Mesothelial cell of epicardium (in vitro differentiated cells): ENCODE measurements around the gene KIAA1328. TPM values are rescaled to one million over a fixed set of nuclear protein-coding genes. Genes with fewer than 3 reads are reported as not detected.
"Not testable (repeated sequence)": the region's sequence is repeated elsewhere in the genome, so short reads cannot be mapped to it uniquely, and the experiment has no call there.

Source experiments
- DNase-seq, 2 experiments: peaks; one replicate each; pipeline ENCODE4 v3.0.0; 2021; ENCODE audit warnings: low spot score in 2 of 2; ENCODE audit not compliant: unreplicated experiment in 2 of 2
- H3K27ac Mint-ChIP-seq: 2 replicates; pipeline ENCODE4 v1.8.0; 2021; ENCODE audit warnings: mixed read lengths
- H3K27me3 Mint-ChIP-seq: 2 replicates; pipeline ENCODE4 v1.8.0; 2021; ENCODE audit warnings: low read depth, mixed read lengths
- H3K36me3 Mint-ChIP-seq: 2 replicates; pipeline ENCODE4 v1.8.0; 2021; ENCODE audit warnings: mixed read lengths
- H3K4me1 Mint-ChIP-seq: 2 replicates; pipeline ENCODE4 v1.8.0; 2021; ENCODE audit warnings: mixed read lengths
- H3K4me3 Mint-ChIP-seq: 2 replicates; pipeline ENCODE4 v1.8.0; 2021; ENCODE audit warnings: mild to moderate bottlenecking, moderate library complexity, mixed read lengths
- H3K9me3 Mint-ChIP-seq: 2 replicates; pipeline ENCODE4 v1.8.0; 2021; ENCODE audit warnings: mixed read lengths
- total RNA-seq: library from RNA; stranded (reverse); gene quantifications from 3 replicates; pipeline ENCODE4 v1.2.1, GENCODE V29; 2021
- TF ChIP-seq, protein P1 (sequence below): fragments of 200-600 bp; sonication (generic); IDR thresholded peaks from one replicate; pipeline ENCODE4 v1.5.0; 2021; ENCODE audit warnings: antibody characterized with exemption; ENCODE audit not compliant: unreplicated experiment

KIAA1328 gene
- total RNA-seq, 1 donor from 2014 or later, result 20.8 TPM

DNA sequence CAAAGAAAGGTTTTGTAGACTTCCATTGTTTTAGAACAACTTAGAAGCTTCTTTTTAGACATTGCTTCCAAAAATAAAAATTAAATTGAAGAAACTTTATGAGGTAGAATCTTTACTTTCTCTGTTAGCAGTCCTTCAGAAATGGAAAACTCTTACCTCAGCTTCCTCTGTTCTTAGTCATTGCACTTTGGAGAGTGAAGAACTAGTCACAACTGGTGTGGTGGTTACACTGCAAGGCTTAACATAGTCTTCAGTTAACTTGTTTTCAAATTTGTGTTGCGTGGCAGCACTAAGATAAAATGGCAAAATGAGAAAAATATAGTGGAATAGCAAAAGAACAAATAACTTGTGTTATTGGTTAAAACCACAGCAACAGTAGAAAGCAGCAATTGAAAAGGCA, 332.6 kb downstream of the KIAA1328 start:
- H3K27me3 Mint-ChIP-seq, result no peaks in the 10 kb centered on the region
- H3K36me3 Mint-ChIP-seq, result peaks cover 3% of the 10 kb centered on the region
- H3K27ac Mint-ChIP-seq, result no peak overlapping the region
- TF ChIP-seq, protein P1, sequence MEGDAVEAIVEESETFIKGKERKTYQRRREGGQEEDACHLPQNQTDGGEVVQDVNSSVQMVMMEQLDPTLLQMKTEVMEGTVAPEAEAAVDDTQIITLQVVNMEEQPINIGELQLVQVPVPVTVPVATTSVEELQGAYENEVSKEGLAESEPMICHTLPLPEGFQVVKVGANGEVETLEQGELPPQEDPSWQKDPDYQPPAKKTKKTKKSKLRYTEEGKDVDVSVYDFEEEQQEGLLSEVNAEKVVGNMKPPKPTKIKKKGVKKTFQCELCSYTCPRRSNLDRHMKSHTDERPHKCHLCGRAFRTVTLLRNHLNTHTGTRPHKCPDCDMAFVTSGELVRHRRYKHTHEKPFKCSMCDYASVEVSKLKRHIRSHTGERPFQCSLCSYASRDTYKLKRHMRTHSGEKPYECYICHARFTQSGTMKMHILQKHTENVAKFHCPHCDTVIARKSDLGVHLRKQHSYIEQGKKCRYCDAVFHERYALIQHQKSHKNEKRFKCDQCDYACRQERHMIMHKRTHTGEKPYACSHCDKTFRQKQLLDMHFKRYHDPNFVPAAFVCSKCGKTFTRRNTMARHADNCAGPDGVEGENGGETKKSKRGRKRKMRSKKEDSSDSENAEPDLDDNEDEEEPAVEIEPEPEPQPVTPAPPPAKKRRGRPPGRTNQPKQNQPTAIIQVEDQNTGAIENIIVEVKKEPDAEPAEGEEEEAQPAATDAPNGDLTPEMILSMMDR, result no peak
- no peaks in the 10 kb centered on the region for H3K9me3 Mint-ChIP-seq
- no peak for DNase-seq
- no peak overlapping the region for H3K4me3 Mint-ChIP-seq
- no peaks in the 10 kb centered on the region for H3K4me1 Mint-ChIP-seq

DNA sequence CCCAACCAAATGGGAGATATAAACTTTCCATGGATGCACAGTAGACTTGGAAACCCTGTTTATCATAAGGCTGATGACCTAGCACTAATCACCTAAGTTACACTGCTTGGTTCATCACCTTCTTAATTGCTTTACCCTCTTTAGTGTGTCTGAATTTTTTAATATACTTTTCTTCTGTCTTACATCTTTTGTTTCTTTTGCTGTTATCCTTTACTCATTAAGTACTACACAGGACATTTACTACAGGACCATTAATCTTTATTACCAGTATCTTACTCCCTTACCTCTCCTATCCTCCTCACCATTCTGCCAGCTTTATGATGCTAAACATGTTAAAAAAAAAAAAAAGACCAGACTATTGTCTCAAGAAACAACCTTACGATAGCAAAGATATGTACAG, 333.6 kb downstream of the KIAA1328 start:
- DNase-seq, result no peak
- TF ChIP-seq, protein P1, result no peak

DNA sequence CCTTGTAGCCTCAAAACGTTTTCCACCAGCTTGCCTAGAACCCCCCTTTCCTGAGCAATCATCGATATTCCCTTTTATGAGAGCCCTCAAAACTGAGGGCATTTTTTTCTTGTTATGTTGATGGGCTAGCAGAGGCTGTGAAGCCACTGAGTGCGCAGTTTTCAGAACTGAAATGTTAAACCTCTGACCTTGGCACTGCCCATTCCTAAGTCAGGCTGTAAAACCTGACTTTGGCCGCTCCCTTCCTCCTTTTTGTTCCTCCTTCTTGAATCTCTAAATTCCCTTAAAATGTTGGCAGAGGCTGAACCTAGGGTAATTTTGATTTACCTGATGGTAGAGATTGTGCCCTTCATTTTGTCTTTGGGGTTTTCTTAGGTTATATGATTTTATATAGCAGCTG, 334.2 kb downstream of the KIAA1328 start:
- no peaks in the 10 kb centered on the region for H3K4me1 Mint-ChIP-seq
- H3K36me3 Mint-ChIP-seq, result peaks cover 3% of the 10 kb centered on the region
- no peaks in the 10 kb centered on the region for H3K27me3 Mint-ChIP-seq
- TF ChIP-seq, protein P1, result no peak
- no peak overlapping the region for H3K4me3 Mint-ChIP-seq
- no peak for DNase-seq
- H3K27ac Mint-ChIP-seq, result no peak overlapping the region
- no peaks in the 10 kb centered on the region for H3K9me3 Mint-ChIP-seq

More for the DNA sequence above, 333.6 kb downstream of the KIAA1328 start:
- Mint-ChIP-seq H3K27ac (no peak overlapping the region), H3K4me3 (no peak overlapping the region), H3K36me3 (peaks cover 3% of the 10 kb centered on the region), H3K4me1 (no peaks in the 10 kb centered on the region), H3K27me3 (no peaks in the 10 kb centered on the region), H3K9me3 (no peaks in the 10 kb centered on the region)

DNA sequence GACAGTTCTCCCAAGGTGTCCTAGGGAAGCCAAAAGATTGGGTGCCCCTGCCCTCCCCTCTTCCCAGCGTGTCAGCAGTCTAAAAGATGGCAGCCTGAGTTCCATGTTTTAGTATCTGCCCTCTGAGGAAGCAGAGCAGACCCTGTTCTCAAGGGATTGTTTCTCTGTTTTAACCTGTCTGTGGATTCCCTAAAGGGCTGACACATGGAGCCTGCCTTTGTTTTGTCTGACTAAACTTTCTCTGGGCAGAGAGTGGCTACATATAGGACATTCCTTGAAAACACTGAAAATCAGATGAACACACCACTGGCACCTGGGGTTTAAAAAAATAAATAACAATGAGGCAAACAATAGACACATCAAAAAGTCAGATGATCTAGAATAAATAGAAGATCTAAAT, 337.6 kb downstream of the KIAA1328 start:
- Mint-ChIP-seq H3K4me1 (no peaks in the 10 kb centered on the region), H3K9me3 (no peaks in the 10 kb centered on the region), H3K27me3 (no peaks in the 10 kb centered on the region), H3K27ac (no peak overlapping the region), H3K36me3 (peaks cover 3% of the 10 kb centered on the region), H3K4me3 (no peak overlapping the region)
- DNase-seq, result no peak
- TF ChIP-seq, protein P1, result no peak

DNA sequence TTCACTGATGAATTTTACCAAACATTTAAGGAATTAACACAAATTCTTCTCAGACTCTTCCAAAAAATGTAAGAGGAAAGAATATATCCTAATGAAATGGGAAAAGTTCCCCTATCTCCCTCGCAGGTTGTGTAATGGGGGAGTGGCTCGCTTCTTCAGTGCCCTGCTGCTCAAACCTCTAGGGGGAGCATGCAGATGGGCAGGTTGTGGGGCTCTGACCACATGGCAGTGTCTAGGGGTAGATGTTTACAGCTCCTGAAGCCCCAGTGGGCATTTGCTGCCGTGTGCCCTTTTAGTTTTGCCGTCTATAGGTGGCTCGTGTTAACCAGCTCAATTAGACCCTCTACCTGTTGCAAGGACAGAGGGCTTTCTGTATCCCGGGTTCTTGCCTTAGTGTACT, 338.0 kb downstream of the KIAA1328 start:
- not testable (repeated sequence) for H3K4me3 Mint-ChIP-seq, H3K36me3 Mint-ChIP-seq, H3K4me1 Mint-ChIP-seq, H3K27ac Mint-ChIP-seq, DNase-seq, H3K27me3 Mint-ChIP-seq, H3K9me3 Mint-ChIP-seq

DNA sequence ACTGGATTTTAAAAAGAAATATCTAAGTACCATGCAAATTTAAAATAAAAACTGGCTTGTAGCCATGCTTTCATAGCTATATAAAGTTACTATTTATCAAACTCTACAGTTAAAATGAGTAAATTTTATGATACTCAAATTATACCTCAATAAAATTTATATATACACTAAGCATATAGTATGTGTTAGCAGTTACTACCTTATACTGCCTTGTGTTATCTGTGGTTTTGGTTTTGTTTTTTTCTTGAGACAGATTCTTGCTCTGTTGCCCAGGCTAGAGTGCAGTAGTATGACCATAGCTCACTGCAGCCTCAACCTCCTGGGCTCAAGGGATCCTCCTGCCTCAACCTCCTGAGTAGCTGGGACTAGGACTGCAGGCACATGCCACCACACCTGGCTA, 342.1 kb downstream of the KIAA1328 start:
- Mint-ChIP-seq H3K9me3 (no peaks in the 10 kb centered on the region), H3K4me1 (peaks cover 11% of the 10 kb centered on the region), H3K4me3 (no peak overlapping the region), H3K27ac (no peak overlapping the region), H3K27me3 (no peaks in the 10 kb centered on the region), H3K36me3 (peaks cover 4% of the 10 kb centered on the region)
- TF ChIP-seq, protein P1, result no peak
- DNase-seq, result no peak
